ENCODE data around the gene GIT2.

DNA sequence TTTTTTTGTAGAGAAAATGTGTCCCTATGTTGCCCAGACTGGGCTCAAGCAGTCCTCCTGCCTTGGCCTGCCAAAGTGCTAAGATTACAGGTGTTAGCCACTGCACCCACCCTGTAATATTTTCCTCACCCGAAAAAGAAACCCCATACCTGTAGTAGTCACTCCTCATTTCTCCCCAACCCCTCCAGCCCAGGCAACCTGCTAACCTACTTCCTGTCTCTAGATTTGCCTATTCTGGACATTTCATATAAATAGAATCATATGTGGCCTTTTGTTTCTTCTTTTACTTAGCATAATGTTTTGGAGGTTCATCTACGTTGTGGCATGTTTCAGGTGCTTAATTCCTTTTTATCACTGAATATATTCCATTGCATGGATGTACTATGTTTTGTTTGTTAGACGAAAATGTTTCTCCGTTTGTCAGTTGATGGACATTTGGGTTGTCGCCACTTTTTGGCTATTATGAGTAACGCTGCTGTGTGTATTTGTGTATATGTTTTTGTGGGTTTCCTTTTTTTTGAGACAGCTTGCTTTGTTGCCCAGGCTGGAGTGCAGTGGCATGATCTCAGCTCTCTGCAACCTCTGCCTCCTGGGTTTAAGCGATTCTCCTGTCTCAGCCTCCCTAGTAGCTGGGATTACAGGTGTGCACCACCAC lies 9.3 kb upstream of the GIT2 start:
- TF ChIP-seq ZNF565 (CRISPR knock-in tag; conservative IDR thresholded peaks at IDR 0.05; ENCODE audit: low read depth) (no peak), ZNF8 (CRISPR knock-in tag; IDR thresholded peaks at IDR 0.05) (no peak), ARNTL (CRISPR knock-in tag; IDR thresholded peaks at IDR 0.05; ENCODE audit: borderline replicate concordance, low read depth) (no peak), ZFP30 (CRISPR knock-in tag; IDR thresholded peaks at IDR 0.05) (no peak), TCF4 (CRISPR knock-in tag; IDR thresholded peaks at IDR 0.05; ENCODE audit: borderline replicate concordance) (no peak), ZC3H10 (CRISPR knock-in tag; IDR thresholded peaks at IDR 0.05) (no peak), GLIS3 (CRISPR knock-in tag; IDR thresholded peaks at IDR 0.05) (no peak), RARB (CRISPR knock-in tag; IDR thresholded peaks at IDR 0.05) (no peak), CSDC2 (CRISPR knock-in tag; IDR thresholded peaks at IDR 0.05) (no peak)
- TF ChIP-seq, protein P1, sequence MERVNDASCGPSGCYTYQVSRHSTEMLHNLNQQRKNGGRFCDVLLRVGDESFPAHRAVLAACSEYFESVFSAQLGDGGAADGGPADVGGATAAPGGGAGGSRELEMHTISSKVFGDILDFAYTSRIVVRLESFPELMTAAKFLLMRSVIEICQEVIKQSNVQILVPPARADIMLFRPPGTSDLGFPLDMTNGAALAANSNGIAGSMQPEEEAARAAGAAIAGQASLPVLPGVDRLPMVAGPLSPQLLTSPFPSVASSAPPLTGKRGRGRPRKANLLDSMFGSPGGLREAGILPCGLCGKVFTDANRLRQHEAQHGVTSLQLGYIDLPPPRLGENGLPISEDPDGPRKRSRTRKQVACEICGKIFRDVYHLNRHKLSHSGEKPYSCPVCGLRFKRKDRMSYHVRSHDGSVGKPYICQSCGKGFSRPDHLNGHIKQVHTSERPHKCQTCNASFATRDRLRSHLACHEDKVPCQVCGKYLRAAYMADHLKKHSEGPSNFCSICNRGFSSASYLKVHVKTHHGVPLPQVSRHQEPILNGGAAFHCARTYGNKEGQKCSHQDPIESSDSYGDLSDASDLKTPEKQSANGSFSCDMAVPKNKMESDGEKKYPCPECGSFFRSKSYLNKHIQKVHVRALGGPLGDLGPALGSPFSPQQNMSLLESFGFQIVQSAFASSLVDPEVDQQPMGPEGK (CRISPR knock-in tag; IDR thresholded peaks at IDR 0.05; ENCODE audit: borderline replicate concordance): no peak
- TF ChIP-seq, protein P2, sequence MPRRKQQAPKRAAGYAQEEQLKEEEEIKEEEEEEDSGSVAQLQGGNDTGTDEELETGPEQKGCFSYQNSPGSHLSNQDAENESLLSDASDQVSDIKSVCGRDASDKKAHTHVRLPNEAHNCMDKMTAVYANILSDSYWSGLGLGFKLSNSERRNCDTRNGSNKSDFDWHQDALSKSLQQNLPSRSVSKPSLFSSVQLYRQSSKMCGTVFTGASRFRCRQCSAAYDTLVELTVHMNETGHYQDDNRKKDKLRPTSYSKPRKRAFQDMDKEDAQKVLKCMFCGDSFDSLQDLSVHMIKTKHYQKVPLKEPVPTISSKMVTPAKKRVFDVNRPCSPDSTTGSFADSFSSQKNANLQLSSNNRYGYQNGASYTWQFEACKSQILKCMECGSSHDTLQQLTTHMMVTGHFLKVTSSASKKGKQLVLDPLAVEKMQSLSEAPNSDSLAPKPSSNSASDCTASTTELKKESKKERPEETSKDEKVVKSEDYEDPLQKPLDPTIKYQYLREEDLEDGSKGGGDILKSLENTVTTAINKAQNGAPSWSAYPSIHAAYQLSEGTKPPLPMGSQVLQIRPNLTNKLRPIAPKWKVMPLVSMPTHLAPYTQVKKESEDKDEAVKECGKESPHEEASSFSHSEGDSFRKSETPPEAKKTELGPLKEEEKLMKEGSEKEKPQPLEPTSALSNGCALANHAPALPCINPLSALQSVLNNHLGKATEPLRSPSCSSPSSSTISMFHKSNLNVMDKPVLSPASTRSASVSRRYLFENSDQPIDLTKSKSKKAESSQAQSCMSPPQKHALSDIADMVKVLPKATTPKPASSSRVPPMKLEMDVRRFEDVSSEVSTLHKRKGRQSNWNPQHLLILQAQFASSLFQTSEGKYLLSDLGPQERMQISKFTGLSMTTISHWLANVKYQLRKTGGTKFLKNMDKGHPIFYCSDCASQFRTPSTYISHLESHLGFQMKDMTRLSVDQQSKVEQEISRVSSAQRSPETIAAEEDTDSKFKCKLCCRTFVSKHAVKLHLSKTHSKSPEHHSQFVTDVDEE (CRISPR knock-in tag; IDR thresholded peaks at IDR 0.05): no peak

Measured in SK-N-SH treated with all-trans-retinoic acid at 6 μM for 48 hours (cell line).